Iris pigment epithelial cell (primary cell): ENCODE measurements around the gene ZNRF3.
"Not testable (repeated sequence)": the region's sequence is repeated elsewhere in the genome, so short reads cannot be mapped to it uniquely, and the experiment has no call there.

Experiments
- DNase-seq: peaks from one replicate; pipeline ENCODE4 v3.0.0-alpha.2; 2011; ENCODE audit warnings: low read depth

The ZNRF3 gene

DNA sequence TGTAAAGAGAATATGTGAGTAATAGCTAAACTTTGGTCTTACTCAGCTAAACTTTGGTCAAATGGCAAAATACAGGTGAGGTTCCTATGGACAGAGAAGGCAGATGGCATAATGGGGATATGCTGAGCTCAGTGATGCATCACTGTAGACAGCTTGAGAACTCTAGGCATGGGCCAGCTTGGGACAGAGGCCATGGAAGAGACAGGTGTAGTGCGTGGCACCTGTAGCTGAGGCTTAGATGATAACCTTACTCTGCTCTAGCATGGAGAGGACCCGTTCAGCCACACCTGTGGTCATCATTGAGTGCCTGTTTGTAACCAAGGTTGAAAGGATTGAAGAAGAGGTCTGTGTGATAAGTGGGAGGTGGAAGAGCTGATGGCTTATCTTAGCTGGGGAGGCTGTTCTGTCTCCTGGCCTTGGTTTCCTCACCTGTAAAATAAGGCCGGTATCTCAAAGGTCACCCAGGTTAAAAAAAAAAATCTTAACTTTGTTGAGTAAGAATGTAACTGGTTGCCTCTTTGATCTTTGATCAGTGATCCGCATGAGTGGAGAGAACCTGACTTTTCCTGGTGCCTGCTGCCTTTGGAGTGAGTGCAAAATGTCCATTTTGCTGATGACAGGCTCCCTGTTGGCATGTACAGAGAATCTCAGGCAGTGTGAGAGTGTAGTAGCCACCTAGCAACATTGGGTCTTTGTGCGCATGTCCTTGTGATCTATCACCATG is 48.6 kb downstream of the ZNRF3 start:
- DNase-seq: no peak

DNA sequence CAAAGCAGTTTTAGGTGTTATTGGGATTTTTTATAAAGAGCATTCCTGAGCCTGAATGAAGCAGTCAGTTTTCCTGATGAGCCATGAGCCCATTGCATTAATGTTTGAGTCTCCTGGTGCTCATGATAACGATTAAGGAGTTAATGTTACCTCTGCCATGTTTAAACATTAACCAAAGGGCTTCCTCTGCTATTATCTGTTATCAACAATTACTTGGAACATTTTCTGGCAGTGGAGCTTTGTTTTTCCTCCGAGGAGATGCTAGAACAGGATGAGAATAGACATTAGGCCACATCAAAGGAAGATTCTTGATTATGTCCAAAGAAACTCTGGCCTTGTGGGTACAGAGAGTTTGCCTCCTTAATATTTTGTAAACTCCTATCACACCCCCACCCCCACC is 49.9 kb downstream of the ZNRF3 start:
- DNase-seq: no peak

DNA sequence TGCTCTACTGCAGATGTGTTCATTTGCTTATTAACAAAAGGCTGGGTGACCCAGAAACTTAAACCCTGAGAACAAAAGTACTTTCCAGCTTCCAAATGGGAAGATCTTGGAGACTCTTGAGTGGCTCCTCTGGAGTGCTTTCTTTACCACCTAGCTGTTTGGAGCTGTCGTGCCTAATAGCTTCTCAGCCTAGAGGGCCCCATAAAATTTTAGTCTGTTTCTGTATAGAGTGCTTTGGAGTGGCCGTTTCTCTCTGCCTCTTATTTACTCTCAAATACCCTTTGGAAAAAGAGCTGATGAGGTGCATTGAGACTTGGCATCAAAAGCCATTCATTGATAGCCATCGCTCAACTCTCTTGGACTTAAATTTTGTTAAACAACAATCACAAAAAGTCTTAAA is 50.7 kb downstream of the ZNRF3 start:
- no peak for DNase-seq

- DNase-seq: no peak
These were observed 51.8 kb downstream of the ZNRF3 start for GRCh38 chr22:28935140-28935539.

- DNase-seq: no peak
These were observed 52.3 kb downstream of the ZNRF3 start for GRCh38 chr22:28935713-28936112.

GRCh38 chr22:28936200-28936599 is 52.8 kb downstream of the ZNRF3 start:
- DNase-seq: no peak

- no peak for DNase-seq
These were observed 54.0 kb downstream of the ZNRF3 start for GRCh38 chr22:28937206-28938025.

DNA sequence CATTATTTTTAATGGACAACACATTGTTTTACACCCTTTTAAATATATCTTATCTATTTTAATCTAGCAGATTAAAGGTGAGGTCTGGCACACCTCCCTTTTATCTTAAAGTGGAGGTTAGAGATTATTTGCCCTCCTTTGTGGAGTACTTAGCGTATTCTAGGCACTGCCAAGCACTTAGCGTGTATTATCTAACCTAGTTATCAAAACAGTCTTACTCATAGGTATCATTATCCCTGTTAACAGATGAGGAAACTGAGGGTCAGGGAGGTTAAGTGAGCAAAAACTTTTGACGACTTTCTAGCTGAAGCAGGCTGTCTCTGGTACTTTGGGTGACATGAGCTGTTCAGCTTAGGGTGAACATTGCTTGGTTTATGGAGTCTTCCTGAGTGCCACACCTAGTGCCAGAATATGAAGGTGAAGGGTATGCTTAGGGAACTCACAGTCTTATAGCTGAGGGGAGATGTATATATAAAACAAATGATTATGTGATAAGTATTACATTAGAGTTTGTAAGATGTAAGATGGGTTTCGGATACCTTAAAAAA is 55.0 kb downstream of the ZNRF3 start:
- DNase-seq: no peak

DNA sequence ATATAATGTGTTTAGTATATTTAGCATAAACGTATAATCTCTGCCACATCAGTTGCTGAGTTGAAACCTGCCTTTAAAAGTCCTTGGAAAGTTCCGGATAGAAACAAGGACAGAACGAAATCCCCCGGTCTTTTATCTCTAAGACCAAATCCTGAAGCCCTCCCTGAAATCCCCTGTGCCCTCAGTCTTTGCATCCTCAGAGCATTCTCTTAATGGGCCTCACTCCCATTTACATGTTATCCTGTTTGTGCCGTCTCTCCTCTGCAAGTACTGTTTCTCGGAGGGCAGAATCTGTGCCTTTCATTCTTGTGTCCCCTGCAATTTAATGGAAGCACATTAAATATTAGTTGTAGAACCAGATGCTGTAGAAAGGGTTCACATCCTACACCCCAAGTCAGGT is 56.0 kb downstream of the ZNRF3 start:
- DNase-seq: no peak

GRCh38 chr22:28939932-28940331 is 56.6 kb downstream of the ZNRF3 start:
- no peak for DNase-seq

- DNase-seq: no peak
These were observed 57.1 kb downstream of the ZNRF3 start for GRCh38 chr22:28940441-28940840.

GRCh38 chr22:28942333-28942732 is 59.0 kb downstream of the ZNRF3 start:
- DNase-seq: no peak

DNA sequence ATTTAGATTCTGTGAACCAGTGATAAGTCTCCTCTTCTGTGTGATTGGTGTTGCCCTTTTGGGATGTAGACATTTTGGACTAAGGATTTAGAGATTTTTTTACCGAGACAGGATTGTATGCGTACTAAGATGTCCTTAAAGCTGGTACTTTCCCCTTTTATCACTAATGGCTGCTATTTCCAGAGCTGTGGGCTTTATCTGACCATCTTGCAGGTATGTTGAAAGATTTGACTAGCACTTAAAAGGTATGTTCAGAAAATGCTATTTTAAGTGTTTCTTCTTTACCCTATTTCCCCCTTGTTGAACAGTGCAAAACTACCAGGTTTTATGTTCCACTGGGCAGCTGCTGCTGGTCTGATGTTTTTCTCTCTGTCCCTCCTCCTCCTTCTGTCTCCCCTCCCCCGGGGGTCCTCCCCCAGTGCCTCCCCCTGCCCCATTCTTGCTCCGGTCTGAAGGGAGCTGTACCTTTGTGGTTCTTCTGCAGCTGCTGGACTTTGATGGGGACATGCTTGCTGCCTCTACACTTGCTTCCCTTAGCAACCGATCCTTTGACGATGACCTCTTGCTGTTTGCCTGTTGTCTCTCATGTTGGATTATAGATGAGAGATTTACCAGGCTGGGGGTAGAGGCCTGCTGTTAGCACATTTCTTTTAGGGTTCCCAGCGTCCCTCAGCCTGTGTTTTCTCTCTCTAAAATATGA is 59.6 kb downstream of the ZNRF3 start:
- DNase-seq: no peak

- no peak for DNase-seq
These were observed 60.1 kb downstream of the ZNRF3 start for GRCh38 chr22:28943501-28943879.

GRCh38 chr22:28947125-28947524 is 63.8 kb downstream of the ZNRF3 start:
- DNase-seq: no peak

DNA sequence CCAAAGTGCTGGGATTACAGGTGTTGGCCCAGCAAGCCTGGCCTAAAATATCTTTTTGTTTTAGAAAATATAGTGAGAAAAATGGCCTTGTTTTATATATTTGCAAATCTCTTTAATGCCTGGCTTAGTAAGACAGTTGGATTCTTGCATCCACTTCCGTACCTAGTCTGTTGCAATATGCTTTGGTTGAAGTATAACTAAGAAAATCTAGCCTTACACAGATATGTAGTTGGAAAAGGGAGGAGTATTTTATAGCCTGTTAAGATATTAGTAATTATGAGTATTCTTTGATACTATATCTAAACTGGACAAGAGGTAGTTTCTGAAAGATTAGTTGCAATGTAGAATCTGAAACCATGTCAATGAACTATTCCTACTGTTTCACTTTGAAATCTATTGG is 65.1 kb downstream of the ZNRF3 start:
- DNase-seq: no peak

- not testable (repeated sequence) for DNase-seq
These were observed 65.6 kb downstream of the ZNRF3 start for GRCh38 chr22:28948860-28949551.

DNA sequence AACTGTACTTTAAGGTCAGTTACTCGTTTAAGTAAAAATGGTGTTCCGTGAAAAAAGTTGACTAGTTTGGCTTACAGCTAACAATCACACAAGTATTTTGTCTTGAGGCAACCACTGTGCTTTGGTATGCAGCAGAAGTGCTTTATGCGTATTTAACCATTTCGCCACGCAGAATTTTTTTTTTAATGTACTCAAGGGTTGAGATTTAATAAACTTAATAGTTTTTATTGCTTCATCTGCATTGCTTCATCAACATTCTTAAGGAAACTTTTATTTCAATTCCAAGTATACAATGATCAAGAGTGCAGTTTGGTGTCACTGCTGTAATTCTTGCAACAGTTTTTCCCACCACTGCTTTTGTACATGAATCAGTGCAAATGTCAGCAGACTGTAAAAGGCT is 66.4 kb downstream of the ZNRF3 start:
- DNase-seq: peak; percentile 89

DNA sequence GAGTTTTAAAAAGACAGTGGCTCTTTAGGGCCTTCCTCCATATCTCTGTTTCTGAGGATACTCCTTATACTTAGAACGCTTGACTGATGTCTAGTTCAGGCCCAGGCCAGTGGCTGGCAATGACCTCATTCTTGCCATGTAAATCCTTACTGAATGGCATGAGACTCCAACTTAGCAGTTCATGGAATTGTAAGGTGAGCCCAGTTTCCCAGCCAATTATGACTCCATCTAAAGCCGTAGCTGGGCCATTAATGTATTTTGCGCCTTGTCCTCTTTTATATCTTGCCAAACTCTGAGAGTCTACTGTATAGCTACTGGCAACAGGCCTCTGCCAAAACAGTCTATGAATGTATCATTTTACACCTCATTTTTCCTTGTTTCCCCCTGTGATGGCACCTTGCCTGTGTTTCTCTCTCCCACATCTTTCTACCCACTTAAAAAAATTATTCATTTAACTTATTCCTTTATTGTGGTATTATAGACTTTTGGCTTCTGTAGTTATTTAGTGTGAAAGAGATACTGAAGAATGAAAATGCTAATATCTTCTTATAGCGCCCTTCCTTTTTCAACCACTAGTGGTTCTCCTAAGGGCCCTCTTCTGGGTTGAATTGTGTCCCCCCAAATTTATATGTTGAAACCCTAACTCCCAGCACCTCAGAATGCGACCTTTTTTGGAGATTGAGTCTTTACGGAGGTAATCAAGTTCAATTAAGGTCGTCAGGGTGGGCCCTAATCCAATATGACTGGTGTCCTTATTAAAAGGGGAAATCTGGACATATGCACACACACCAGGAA is 67.4 kb downstream of the ZNRF3 start:
- DNase-seq: no peak

- DNase-seq: no peak
These were observed 68.2 kb downstream of the ZNRF3 start for GRCh38 chr22:28951530-28951929.

- peak; percentile 45 for DNase-seq
These were observed 68.7 kb downstream of the ZNRF3 start for GRCh38 chr22:28951969-28952521.
